Liver (tissue), 9 donors: ENCODE data around the gene SOX2. TPM values are rescaled to one million over a fixed set of nuclear protein-coding genes. Genes with fewer than 3 reads are reported as not detected.
A peak's percentile ranks its signal among the peaks of the same experiment; 100 is the strongest.

ENCODE experiments used
- DNase-seq: peaks from one replicate; pipeline ENCODE4 v3.0.0-alpha.2; 2017; ENCODE audit warnings: low spot score
- H3K27ac ChIP-seq, 2 donors: one replicate each; pipeline ENCODE4 v1.7.0; 2013; ENCODE audit warnings: inconsistent platforms in 2 of 2, low read length in 2 of 2, control low read depth in 1 of 2, low read depth in 1 of 2, mild to moderate bottlenecking in 1 of 2
- H3K27me3 ChIP-seq, 4 donors: one replicate each; pipeline versions ENCODE4 v1.6.1 to v1.7.0; 2013; ENCODE audit warnings: low read length in 3 of 4, inconsistent platforms in 1 of 4, mild to moderate bottlenecking in 1 of 4, moderate library complexity in 1 of 4; ENCODE audit not compliant: control insufficient read depth in 4 of 4, insufficient read depth in 4 of 4
- H3K36me3 ChIP-seq, 4 donors: one replicate each; pipeline versions ENCODE4 v1.6.1 to v1.7.0; 2013; ENCODE audit warnings: low read length in 3 of 4, mild to moderate bottlenecking in 3 of 4, low read depth in 1 of 4, moderate library complexity in 1 of 4; ENCODE audit not compliant: control insufficient read depth in 4 of 4, insufficient read depth in 3 of 4
- H3K4me1 ChIP-seq, 4 donors: one replicate each; pipeline versions ENCODE4 v1.6.1 to v1.7.0; 2013; ENCODE audit warnings: low read length in 3 of 4, mild to moderate bottlenecking in 3 of 4, moderate library complexity in 1 of 4; ENCODE audit not compliant: control insufficient read depth in 4 of 4, insufficient read depth in 4 of 4
- H3K4me3 ChIP-seq, 3 donors: one replicate each; pipeline versions ENCODE4 v1.6.1 to v1.7.0; 2013; ENCODE audit warnings: low read length in 3 of 3, control low read depth in 1 of 3, low read depth in 1 of 3, mild to moderate bottlenecking in 1 of 3
- H3K9ac ChIP-seq, 2 donors: one replicate each; pipeline ENCODE4 v1.7.0; 2013; ENCODE audit warnings: low read length in 2 of 2, mild to moderate bottlenecking in 2 of 2, moderate library complexity in 2 of 2, control low read depth in 1 of 2, low read depth in 1 of 2
- H3K9me3 ChIP-seq, 4 donors: one replicate each; pipeline versions ENCODE4 v1.6.1 to v1.7.0; 2013; ENCODE audit warnings: low read length in 3 of 4; ENCODE audit not compliant: control insufficient read depth in 4 of 4
- EGR1 ChIP-seq, 2 donors: IDR thresholded peaks; 2 replicates each; pipeline ENCODE4 v1.6.1; 2016 to 2018; ENCODE audit warnings: antibody characterized with exemption in 2 of 2, low read depth in 2 of 2
- FOXA1 ChIP-seq: IDR thresholded peaks from 2 replicates; pipeline ENCODE4 v1.6.1; 2016; ENCODE audit warnings: antibody characterized with exemption
- HNF4A ChIP-seq, 2 donors: conservative IDR thresholded peaks; 2 replicates each; pipeline ENCODE4 v1.6.1; 2016; ENCODE audit warnings: antibody characterized with exemption in 2 of 2, mild to moderate bottlenecking in 2 of 2
- HNF4G ChIP-seq: IDR thresholded peaks from 2 replicates; pipeline ENCODE4 v1.6.1; 2016; ENCODE audit warnings: antibody characterized with exemption
- JUND ChIP-seq, 2 donors: IDR thresholded peaks; 2 replicates each; pipeline ENCODE4 v1.6.1; 2016; ENCODE audit warnings: antibody characterized with exemption in 2 of 2
- MAX ChIP-seq: IDR thresholded peaks from 2 replicates; pipeline ENCODE4 v1.6.1; 2016; ENCODE audit warnings: antibody characterized with exemption
- NR2F2 ChIP-seq: IDR thresholded peaks from 2 replicates; pipeline ENCODE4 v1.6.1; 2016; ENCODE audit warnings: antibody characterized with exemption
- RAD21 ChIP-seq, 2 donors: IDR thresholded peaks; 2 replicates each; pipeline ENCODE4 v1.6.1; 2016; ENCODE audit warnings: antibody characterized with exemption in 2 of 2, mild to moderate bottlenecking in 2 of 2
- RXRA ChIP-seq, 2 donors: IDR thresholded peaks; 2 replicates each; pipeline ENCODE4 v1.6.1; 2017 to 2018; ENCODE audit warnings: antibody characterized with exemption in 2 of 2, mild to moderate bottlenecking in 1 of 2
- SP1 ChIP-seq: IDR thresholded peaks from 2 replicates; pipeline ENCODE4 v1.6.1; 2018; ENCODE audit warnings: antibody characterized with exemption, mild to moderate bottlenecking
- TAF1 ChIP-seq: conservative IDR thresholded peaks from 2 replicates; pipeline ENCODE4 v1.6.1; 2016; ENCODE audit warnings: antibody characterized with exemption, mild to moderate bottlenecking
- WGBS: extraction: QIAGEN DNeasy Blood & Tissue Kit; methylation state at CpG from one replicate; pipeline ENCODE4 v1.1.7; 2013; 5-methylcytosine and 5-hydroxymethylcytosine counted together
- polyA plus RNA-seq, 2 donors: library from polyadenylated mRNA; stranded (reverse) in 1 of 2; unstranded in 1 of 2; fragments of 200-250 nt in 1 of 2; fragments of >200 nt in 1 of 2; fragmentation: Nextera tagmentation in 1 of 2; extraction: Ambion mirVana in 1 of 2; gene quantifications; one replicate each; pipeline versions ENCODE4 v1.2.1 to v1.2.3, GENCODE V29; 2013 to 2015
- total RNA-seq, 2 donors: library from RNA; depleted of rRNA; stranded (reverse); fragments of >200 nt; gene quantifications; one replicate each; pipeline ENCODE4 v1.2.3, GENCODE V29; 2014
- TF ChIP-seq, protein P1 (sequence below): IDR thresholded peaks from 2 replicates; pipeline ENCODE4 v1.6.1; 2016; ENCODE audit warnings: antibody characterized with exemption
- donor health status: healthy.
- donor health status: healthy.
- donor health status: healthy.
- donor health status: healthy.
- donor health status: healthy.

Gene SOX2
- total RNA-seq (not detected), polyA plus RNA-seq (under 1 TPM in 1 of 2 donors, not detected in 1; 0.02 TPM)

DNA sequence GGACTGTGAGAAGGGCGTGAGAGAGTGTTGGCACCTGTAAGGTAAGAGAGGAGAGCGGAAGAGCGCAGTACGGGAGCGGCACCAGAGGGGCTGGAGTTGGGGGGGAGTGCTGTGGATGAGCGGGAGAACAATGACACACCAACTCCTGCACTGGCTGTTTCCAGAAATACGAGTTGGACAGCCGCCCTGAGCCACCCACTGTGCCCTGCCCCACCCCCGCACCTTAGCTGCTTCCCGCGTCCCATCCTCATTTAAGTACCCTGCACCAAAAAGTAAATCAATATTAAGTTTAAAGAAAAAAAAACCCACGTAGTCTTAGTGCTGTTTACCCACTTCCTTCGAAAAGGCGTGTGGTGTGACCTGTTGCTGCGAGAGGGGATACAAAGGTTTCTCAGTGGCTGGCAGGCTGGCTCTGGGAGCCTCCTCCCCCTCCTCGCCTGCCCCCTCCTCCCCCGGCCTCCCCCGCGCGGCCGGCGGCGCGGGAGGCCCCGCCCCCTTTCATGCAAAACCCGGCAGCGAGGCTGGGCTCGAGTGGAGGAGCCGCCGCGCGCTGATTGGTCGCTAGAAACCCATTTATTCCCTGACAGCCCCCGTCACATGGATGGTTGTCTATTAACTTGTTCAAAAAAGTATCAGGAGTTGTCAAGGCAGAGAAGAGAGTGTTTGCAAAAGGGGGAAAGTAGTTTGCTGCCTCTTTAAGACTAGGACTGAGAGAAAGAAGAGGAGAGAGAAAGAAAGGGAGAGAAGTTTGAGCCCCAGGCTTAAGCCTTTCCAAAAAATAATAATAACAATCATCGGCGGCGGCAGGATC lies at the start of gene SOX2:
TSS of gene SOX2 (plus strand) at position 601 of the 811 bp plus-strand sequence. CDS start 436 bp downstream, outside the sequence.
- Histone ChIP-seq H3K27ac (no peak within 1 kb of the TSS), H3K4me3 (peak within 1 kb of the TSS in 1 of 3 donors; percentile 55)
- 4% methylated on average over 37 of the region's 37 CpGs for WGBS

GRCh38 chr3:181683563-181683962 lies 28.2 kb upstream of the SOX2 start:
- no peak overlapping the region for H3K27ac ChIP-seq
- H3K4me1 ChIP-seq, result no peaks in the 10 kb centered on the region
- peaks cover 0 to 3% (median 0%) of the 10 kb centered on the region in 4 donors for H3K9me3 ChIP-seq
- H3K27me3 ChIP-seq, result peaks cover 0 to 2% (median 0%) of the 10 kb centered on the region in 4 donors
- no peak overlapping the region for H3K9ac ChIP-seq
- TF ChIP-seq TAF1, result no peak
- TF ChIP-seq, protein P1, sequence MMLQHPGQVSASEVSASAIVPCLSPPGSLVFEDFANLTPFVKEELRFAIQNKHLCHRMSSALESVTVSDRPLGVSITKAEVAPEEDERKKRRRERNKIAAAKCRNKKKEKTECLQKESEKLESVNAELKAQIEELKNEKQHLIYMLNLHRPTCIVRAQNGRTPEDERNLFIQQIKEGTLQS, result no peak
- no peak for TF ChIP-seq JUND (IDR thresholded peaks at IDR 0.05)
- no peak for TF ChIP-seq SP1
- H3K4me3 ChIP-seq, result no peak overlapping the region
- no peaks in the 10 kb centered on the region for H3K36me3 ChIP-seq
- WGBS, result 54% methylated on average over 1 of the region's 1 CpG
- DNase-seq, result no peak

More for the DNA sequence above, at the start of gene SOX2:
- Histone ChIP-seq H3K4me1 (peaks cover 15 to 31% (median 22%) of the 10 kb centered on the region in 4 donors), H3K9ac (no peak within 1 kb of the TSS), H3K36me3 (no peaks in the 10 kb centered on the region), H3K27me3 (peaks cover 0 to 34% (median 17%) of the 10 kb centered on the region in 4 donors), H3K9me3 (peaks cover 0 to 4% (median 0%) of the 10 kb centered on the region in 4 donors)
- no peak for TF ChIP-seq TAF1
- TF ChIP-seq EGR1 (IDR thresholded peaks at IDR 0.05; ENCODE audit: low read depth in 2 of 2), result no peak
- TF ChIP-seq RAD21 (IDR thresholded peaks at IDR 0.05), result no peak
- DNase-seq, result no peak

- 66% methylated on average over 1 of the region's 1 CpG for WGBS
- Histone ChIP-seq H3K4me1 (no peaks in the 10 kb centered on the region), H3K27ac (no peak overlapping the region), H3K9me3 (no peaks in the 10 kb centered on the region), H3K9ac (no peak overlapping the region), H3K27me3 (peaks cover 0 to 2% (median 0%) of the 10 kb centered on the region in 4 donors), H3K4me3 (no peak overlapping the region), H3K36me3 (no peaks in the 10 kb centered on the region)
- no peak for DNase-seq
- TF ChIP-seq HNF4G (no peak), EGR1 (IDR thresholded peaks at IDR 0.05; ENCODE audit: low read depth in 2 of 2) (no peak), FOXA1 (no peak), RXRA (IDR thresholded peaks at IDR 0.05) (no peak), MAX (no peak), SP1 (no peak), JUND (IDR thresholded peaks at IDR 0.05) (no peak)
- TF ChIP-seq, protein P1, result no peak
These were observed 24.5 kb upstream of the SOX2 start for GRCh38 chr3:181687190-181687589.

GRCh38 chr3:181687731-181688130 lies 24.0 kb upstream of the SOX2 start:
- Histone ChIP-seq H3K4me1 (no peaks in the 10 kb centered on the region), H3K9ac (no peak overlapping the region), H3K9me3 (no peaks in the 10 kb centered on the region), H3K27ac (no peak overlapping the region), H3K27me3 (peaks cover 0 to 2% (median 0%) of the 10 kb centered on the region in 4 donors), H3K4me3 (no peak overlapping the region), H3K36me3 (no peaks in the 10 kb centered on the region)
- DNase-seq, result no peak
- 77% methylated on average over 2 of the region's 2 CpGs for WGBS
- TF ChIP-seq TAF1, result no peak
- TF ChIP-seq NR2F2, result no peak
- no peak for TF ChIP-seq MAX
- TF ChIP-seq HNF4A (conservative IDR thresholded peaks at IDR 0.05), result no peak
- no peak for TF ChIP-seq FOXA1
